Kidney capillary endothelial cell (primary cell): Measurements from ENCODE around the gene EPS8L3.
A peak's percentile ranks its signal among the peaks of the same experiment; 100 is the strongest.

Source experiments
- DNase-seq: peaks from one replicate; pipeline ENCODE4 v3.0.0-alpha.2; 2018; ENCODE audit warnings: low spot score

Gene EPS8L3

DNA sequence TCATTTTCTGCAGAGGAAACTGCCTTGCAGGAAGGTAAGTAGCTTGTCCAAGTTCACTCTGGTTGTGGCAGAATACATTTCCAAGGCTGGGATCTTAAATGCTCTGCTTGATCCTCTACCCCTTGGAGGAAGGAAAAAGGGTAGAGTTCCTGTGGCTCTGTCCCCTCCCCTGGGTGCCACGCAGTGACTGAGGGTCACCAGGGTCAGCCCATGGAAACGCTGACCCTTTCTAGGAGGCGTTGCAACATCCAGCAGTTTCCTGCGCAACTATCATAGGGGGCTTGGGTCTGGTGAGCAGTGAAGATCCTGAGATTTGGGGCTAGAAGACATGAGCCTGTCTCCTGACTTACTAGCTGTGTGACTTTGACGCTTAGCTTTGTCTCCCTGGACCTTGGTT, 29.4 kb upstream of the EPS8L3 start:
- DNase-seq, result no peak

DNA sequence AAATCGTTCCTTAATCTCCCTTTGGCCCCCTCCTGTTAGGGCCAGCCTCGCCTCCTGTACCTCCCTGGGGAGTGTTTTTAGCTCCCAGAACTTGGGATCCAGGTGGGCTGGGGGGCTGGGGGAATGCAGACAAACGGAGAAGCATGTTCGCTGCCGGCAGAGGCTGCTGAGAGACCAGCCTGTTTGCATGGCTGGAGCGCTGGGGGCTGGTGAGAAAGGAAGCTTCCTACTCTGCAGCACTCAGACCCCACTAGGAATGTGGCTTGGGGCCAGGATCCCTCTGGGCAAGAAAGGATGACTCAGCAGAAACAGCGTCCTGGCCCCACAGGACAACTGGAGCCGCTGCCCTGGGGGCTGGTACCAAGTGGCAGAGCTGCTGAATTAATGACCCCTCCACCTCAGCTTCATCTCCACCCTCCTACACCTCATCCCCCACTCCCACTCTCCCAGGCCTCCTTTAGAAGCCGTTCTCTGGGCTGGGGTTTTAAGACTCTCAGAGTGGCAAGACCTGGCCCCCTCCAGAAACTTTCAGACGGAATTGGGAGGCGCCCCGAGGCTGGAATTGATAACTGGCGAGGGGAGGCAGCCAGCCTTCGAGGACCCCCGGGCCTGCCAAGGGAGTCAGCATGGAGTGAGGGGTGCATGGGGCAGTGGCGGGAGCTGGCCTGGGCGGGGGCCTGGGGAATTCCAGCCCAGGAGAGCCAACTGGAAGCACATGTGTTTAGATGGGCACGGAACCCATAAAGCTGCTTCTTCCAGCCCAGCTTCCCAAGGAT, 28.5 kb upstream of the EPS8L3 start:
- DNase-seq, result peak; percentile 84

DNA sequence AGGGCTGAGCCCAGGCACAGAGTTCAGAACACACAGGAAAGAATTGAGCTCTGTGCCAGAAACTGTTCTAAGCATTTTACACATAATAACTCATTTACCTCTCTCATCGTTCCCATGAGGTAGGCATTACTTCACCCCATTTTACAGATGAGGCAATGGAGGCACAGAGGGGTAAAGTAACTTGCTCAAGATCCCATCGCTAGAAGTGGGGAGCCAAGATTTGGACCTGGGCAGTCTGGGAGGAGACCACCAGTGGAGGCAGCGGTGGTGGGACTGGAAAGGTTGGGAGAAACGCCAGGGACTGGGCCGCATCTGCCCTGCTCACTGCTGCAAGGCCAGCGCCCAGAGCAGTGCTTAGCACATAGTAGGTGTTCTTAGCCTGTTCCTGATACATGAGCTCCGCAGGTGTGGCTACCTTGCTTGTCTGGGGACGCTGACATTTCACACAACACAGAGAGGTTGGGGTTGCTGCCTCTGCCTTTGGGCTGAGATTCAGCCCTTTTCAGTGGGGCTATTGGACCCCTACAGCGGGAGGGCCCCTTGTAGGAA, 27.8 kb upstream of the EPS8L3 start:
- DNase-seq, result no peak

DNA sequence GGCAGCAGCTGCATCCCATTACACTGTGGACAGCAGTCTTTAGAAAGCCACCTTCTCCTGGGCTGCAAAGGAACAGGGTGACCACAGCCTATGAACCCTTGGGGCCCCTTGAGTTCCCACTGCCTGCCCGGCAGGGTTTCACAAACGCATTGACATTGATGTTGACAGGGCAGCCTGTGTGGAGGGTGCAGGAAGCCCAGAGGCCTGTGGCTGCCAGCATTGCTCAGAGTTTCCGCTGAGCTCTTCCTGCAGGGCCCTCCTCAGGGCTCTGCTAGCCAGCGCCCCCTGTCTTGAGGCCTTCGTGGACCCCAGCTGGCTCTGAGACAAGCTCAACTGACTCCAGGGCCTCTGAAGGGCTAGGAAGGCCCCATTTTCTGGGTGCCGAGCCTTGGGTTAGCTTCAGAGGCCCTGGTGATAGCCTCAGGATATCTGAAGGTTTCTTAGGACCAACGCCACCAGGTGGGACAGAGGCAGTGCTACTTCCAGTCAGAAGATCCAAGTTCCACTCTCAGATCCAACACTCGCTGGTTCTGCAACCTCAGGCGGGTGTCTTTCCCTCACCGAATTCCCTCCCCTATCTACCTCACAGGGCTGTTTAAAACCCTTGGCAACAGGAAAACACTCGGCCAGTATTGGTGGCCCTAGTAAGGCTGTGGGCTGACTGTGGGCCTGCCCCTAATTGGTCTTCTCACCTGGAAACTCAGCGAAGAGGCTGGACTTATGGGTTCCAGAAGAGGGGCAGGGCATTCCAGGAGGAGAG, 27.2 kb upstream of the EPS8L3 start:
- DNase-seq, result peak; percentile 89

DNA sequence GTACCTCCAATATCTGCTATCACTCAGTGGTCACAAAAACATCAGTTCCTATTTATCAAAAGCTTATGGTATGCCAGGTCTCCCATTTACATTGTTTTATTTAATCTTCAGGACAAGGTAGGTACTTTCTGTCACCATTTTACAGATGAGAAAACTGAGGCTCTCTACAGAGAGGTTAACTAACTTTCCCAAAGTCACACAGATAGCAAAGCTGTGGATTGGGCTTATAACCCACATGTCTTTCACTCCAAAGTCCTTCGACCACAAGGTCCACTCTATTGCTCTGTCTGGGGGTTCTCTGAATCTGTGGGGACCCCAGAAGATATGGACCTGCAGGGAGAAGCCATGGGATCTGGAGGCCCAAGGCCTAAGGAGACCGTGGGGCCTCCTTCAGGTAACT, 26.6 kb upstream of the EPS8L3 start:
- no peak for DNase-seq

DNA sequence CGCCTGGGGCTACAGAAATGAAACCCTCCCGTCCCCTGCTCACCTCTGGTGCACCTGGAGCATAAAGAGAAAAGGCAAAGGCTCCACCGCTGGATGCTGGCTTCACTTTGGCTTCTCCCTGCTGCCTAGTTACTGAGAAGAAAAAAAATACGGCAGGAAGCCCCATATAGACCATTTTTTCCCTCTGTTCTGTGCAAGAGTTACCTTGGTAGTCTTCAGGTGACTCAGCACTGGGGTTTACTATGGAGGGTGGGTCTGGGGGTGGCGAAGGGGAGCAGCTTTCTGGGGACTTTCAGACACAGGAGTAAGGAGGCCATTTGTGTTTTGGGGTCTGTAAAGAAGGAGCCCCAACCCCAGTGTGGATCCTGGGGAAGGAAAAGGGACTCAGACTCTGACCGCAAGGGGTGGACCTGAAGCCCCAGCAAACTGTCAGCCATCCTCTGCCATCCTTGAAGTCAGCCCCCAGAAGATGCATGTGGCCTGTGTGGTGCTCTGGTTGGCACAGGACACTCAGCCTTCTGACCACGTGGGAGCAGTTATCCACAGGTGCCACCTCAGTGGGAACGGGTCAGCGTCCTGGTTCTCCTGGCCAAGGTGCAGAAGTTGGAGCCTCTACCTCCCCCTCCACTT, 25.9 kb upstream of the EPS8L3 start:
- DNase-seq, result no peak

DNA sequence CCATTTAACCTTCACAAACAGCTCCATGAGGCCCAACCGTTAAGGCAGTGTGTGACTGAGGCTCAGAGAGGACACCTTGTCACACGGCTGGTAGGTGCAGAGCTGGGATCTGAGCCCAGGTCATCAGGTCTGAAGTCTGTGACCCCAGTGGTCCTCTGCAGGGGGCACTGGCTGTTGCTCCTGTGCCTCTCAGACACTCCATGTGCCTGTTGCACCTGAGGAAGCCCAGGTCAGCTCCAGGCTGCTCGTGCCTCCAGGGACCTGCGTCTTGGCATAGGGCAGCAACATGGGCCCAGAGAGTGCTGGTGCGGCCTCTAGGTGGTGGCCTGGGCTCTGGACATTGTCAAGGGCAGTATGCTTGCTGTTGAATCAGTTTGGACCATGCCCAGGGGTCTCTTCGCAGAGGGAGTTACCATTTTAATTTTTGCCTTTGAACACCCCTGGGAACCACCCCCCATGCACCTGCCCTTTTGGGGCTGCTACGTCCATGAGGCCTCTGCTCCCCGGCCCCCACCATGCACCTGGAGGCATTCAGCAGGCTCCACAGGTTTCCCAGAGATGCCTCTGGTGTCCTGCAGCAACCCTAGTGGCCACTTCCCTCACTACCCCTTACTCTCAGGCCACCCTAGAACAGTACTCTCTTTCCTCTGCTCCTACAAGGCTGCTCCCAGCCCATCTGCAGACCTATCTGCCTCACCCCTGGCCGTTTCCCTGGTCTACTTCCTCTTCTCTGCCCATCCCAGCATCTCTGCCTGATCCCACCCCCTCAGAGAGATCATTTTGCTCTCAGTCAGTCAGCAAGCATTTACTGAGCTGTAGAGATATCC, 25.2 kb upstream of the EPS8L3 start:
- no peak for DNase-seq

DNA sequence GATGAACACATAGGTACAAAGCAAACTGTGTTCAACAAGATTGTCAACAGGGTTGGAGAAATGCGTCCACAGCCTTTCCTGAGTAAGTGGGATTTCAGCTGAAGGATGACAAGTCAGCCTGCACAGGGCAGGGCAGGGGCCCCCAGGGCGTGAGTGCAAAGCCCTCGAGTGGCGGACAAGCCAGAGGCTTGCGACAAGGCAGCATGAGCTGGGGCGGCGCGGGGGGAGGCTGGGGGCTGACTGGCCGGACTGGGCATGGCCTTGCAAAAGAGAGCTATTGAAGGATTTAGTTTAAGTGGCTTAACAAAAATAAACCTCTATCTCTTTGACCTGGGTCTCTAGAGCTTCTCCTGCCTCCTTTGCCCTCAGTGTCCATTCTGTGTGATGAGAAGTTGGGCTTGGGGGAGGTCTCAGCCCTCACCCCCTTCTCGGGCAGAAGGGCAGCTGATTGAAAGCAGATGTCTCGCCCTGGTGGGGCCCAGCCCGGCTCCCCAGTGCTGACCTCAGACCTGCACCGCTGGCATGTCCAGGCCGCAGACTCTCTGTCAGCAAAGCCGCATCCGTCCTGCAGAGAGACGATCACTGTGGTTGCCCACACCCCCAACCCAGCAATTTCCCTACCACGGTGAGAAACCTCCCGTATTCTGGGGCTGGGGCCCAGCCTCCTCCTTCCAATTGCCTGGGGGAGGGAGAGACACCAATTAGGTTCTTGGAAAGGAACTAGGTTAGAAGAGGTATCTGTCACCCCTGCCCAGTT, 24.3 kb upstream of the EPS8L3 start:
- no peak for DNase-seq

DNA sequence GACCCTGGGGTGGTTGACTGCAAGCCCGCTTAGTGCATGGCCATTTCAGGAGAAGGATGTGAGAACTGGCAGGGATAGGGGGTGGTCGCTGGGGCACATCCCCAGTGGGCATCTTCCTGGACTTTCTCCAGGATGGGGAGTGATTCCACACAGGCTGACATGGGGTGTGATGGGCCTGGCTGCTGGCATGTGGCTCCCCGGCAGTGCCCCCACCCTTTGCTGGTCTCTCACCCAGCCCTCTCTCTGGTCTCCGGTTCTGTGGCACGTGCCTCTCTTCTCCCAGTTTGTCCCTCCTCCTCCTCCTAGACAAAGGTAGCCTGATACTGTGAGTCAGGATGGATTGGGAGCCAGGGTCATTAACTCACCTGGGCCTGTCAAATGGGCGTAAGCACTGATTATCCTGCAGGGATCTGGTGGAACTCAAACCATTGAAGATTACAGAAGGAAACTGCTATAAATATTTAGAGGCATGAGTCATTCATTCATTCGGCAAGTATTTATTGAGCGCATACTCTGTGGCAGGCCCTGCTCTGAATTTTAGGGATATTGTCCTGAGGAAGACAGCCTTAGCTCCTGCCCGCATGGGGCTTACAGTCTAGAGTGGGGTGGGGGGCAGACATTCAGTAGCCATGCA, 23.6 kb upstream of the EPS8L3 start:
- no peak for DNase-seq

DNA sequence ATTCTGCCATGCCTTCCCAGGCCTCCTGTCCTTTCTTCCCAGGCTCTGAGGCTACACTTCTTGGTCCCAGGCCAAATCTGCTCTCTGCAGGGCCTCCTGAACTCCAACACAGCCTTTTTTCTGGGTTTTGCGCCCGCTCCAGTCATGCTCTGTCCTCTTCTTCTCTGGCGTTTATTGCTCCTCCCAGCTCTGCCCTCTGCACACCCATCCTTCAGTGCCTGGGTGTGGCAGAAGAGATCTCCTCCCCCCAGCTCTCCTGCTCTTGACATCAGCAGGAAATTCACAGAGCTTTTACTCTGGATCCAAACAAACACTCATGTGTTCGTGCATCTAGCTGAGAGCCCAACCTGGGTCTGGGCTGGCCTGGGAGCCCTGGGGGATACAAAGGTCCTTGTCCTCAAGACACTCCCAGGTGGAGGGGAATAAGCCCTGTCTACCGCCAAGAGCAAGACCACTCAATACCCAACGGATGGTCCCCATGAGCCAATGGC, 22.9 kb upstream of the EPS8L3 start:
- no peak for DNase-seq

DNA sequence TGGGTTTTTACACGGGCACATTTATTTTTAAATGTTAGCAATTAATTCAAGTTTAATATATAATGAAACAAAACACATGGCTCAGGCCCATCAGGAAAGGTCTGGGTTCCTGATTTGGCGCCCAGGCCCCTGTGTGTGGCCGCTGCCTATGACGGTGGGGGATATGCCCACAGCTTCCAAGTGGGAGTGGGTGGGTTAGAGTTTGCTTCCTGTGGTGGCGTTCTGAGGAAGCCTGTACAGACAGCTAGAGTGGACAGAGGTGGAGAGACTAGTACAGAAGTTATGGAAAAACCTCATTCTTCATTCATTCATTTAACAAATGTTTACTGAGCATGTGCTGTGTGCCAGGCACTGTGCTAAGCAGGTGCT, 22.4 kb upstream of the EPS8L3 start:
- DNase-seq, result no peak

DNA sequence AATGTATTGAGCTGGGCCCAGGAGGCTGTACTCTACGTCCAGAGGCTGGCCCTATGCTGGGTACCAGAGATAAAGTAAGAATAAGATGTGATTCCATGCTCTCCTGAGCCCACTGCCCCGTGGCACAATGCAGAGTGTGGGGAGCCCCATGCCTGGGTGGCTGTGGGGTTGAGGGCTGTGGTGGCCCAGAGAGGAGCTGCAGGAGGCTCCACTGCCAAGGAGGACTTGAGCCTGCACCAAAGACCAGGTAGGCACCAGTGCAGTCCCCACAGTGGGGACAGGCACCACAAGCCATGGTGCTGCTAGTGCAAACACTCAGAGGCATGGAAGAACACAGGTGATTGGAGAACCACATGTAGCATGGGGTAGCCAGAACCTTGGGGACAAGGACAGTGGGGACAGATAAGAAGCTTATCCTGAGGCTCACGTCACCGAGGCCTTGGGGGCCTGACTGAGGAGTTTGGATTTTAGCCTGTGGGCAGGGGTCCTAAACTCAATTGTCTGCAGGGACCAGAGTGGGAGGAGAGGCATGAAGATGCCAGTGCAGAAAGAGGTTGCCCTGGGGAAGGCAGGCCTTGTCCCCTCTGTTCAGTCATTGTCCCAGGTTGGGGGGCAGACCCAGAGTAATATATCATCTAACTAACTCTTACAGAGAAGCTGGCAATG, 21.9 kb upstream of the EPS8L3 start:
- DNase-seq, result no peak

DNA sequence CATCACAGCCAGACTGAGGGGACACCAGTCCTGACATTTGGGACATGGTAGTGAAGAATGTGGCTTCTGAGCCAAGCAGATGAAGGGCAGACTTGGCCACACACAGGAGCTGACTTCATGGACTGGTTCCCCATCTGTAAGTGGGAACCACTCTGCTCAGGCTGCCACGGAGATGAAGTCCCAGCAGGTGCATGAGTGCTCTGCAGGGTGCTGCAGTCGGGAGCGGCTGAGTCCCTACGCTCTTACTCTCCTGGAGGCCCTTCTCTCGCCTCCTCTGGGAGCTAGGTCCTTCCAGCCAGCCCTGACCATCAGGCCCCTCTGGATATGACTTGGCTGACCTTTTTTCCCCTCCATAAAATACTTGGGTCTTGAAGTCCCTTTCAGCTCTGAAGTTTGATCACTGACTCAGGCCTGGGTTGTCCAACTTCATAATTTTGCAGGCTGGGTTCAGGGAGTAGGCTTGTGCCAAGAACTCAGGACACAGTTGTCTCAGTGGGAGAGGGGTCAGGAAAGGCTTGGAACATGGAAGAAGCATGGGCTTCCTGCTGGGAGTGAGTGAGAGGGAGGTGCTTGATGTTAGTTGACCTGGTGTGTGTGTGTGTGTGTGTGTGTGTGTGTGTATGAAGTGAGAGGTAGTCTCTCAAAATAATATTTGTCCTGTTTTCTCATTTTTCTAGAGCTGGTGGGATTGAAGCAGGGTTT, 21.0 kb upstream of the EPS8L3 start:
- no peak for DNase-seq

DNA sequence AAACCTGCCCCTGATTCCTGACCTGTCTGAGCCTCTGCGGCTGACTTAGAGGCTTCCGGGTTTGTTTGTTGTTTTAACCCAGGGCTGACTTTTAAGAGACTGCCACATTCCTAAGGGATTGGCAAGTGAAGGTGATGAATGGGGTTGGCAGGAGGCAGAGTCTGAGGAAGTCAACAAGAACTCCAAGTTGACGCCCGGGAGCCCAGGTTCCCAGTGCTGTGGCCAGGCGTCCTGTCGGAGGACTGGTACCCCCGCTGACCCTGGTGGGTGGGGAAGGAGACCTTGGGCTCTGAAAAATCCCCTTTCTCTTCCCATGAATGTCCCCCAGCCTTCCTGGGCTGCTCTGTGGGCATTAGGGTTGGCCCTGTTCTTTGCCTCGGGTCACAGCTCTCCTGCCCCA, 19.7 kb upstream of the EPS8L3 start:
- DNase-seq, result peak; percentile 75

DNA sequence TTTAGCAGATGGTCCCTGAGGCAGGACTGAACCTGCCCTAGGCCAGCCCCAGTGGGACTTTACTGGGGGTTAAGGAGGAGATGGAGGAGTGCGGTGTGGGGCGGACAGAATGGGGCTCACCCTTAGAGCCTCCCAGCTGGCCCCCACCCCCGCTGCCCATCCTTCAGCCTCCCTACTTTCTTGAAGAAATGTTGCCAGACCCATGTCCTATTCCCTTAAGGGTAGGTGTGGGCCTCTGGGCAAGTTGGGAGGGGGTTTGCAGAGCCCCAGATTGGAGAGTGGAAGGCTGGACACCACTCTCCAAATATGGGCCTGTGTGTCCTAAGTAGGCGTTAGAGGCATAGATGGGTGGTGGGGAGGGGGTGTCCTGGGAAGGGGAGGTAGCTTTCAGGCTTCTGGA, 19.2 kb upstream of the EPS8L3 start:
- no peak for DNase-seq

DNA sequence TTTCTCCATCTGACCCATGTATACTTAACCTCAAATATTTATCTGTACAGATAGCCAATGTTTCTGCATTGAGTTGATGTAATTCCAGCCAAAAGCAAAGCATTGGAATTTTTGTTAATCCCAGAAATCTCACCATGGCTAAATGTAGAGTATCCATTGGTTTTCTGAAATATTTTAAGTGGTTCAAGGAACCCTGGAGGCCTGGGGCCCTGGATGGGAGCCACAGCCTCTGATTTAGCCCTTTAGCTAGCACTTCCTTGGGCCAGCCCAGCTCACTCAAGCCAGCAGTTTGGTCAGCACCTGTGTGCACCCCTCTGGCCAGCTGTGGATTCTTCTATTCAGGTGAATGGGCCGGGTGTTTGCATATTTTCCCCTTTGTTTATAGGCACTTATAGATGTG, 18.8 kb upstream of the EPS8L3 start:
- no peak for DNase-seq

DNA sequence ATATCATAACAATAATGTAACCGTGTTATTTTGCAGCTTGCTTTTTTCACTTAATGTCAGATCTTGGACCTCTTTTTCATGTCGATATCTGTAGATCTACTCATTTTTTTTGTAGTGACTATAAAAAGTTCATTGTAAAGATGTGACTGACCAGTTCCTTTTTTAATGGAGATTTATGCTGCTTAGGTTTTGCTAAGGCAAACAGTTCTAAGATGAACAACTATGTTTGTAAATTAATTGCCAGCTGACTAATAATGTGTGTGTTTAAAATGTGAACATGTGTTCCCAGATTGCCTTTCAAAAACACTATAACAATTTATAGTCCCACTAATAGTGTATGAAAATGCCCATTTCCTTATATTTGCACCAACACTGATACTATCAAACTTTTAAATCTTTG, 18.1 kb upstream of the EPS8L3 start:
- DNase-seq, result no peak

DNA sequence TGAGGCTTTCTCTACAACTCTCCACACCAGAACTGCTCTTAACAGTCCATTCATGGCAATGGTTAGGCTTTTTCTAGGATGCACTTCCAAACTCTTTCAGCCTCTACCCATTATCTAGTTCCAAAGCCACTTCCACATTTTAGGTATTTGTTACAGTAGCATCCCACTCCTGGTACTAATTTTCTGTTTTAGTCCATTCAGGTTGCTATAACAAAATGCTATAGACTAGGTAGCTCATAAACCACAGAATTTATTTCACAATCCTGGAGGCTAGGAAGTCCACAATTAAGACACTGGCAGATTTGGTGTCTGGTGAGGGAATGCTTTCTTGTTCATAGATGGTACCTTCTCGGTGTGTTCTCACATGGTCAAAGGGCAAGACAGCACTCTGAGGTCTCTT, 17.3 kb upstream of the EPS8L3 start:
- no peak for DNase-seq

DNA sequence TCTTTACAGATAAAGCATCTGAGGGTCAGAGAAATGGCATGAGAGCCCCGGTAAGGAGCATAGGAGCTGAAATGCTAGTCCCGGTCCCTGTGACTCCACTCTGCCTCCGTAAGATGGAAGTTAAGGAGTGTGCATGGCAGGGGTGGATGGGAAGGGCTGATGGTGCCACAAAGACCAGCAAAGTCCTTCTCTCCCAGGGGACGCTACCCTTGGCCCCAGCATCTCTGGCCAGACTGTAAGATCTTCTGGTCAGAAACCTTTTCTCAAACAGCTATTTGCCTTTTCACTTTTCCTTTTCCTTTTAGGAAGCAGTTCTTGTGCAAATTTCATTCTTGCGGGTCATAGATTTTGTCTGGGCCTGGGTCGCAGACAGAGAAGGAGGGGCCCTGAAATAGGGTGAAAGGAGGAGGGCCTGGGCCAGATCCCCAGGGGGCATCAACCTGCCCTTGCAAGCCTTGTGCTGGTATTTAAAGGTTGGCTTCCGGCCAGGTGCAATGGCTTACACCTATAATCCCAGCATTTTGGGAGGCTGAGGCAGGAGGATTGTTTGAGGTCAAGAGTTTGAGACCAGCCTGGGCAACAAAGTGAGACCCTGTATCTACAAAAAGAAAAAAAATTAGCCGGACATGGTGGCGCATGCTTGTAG, 14.4 kb upstream of the EPS8L3 start:
- no peak for DNase-seq
